Measurements from ENCODE around the gene RNH1. TPM values are rescaled to one million over a fixed set of nuclear protein-coding genes. Genes with fewer than 3 reads are reported as not detected.

Gene RNH1
- polyA plus RNA-seq, 1 of the 3 experiments (the other 2 are of a cell fraction) = 147 TPM

- Histone ChIP-seq H3K27me3 (ENCODE audit: insufficient read depth) (no peaks in the 10 kb centered on the region), H3K79me2 (ENCODE audit: insufficient read depth) (0 out of 2 replicates have a peak, but pooled peaks cover 6% of the 10 kb centered on the region), H3F3A (replicated peaks; ENCODE audit: insufficient read depth) (no peaks in the 10 kb centered on the region), H4K20me1 (ENCODE audit: insufficient read depth) (no peaks in the 10 kb centered on the region), H3K9ac (no peak overlapping the region), H2AFZ (ENCODE audit: low read depth) (no peak overlapping the region), H3K4me3 (ENCODE audit: low read depth in 2 of 2, low read length in 1 of 2) (no peak overlapping the region), H3K4me1 (ENCODE audit: control insufficient read depth in 1 of 2, insufficient read depth in 2 of 2, low read depth in 1 of 2, low read length in 1 of 2) (no peaks in the 10 kb centered on the region; a peak in 1 of 4 replicates), H3K4me2 (no peak overlapping the region), H3K36me3 (replicated peaks in 1 of 2; ENCODE audit: control insufficient read depth in 1 of 2, insufficient read depth in 2 of 2, low read length in 1 of 2) (no peaks in the 10 kb centered on the region), H3K27ac (ENCODE audit: low read depth in 2 of 2, low read length in 1 of 2) (no peak overlapping the region), H3K9me2 (no peaks in the 10 kb centered on the region), H3K9me3 (no peaks in the 10 kb centered on the region)
- peak; percentile 16 for DNase-seq
- 90% methylated on average over 12 of the region's 16 CpGs for whole genome bisulfite sequencing (ENCODE audit: low lambda C conversion rate)
- CTCF ChIA-PET = interaction anchor here (0.7 to 1.1 kb wide), 2 partner anchors 78 to 162 kb away, joined by 3 to 4 read pairs; no protein-coding TSS in a partner anchor
- POLR2A ChIA-PET = no interaction called here
- TF ChIP-seq CHD2 (IDR thresholded peaks at IDR 0.05; ENCODE audit: low read length, partially characterized antibody) = no peak
- no peak for TF ChIP-seq GABPA (IDR thresholded peaks at IDR 0.05; ENCODE audit: low read depth)
Measured at GRCh38 chr11:477052-477715, 29.9 kb downstream of the RNH1 start.

- no peaks in the 10 kb centered on the region for H3K27me3 ChIP-seq (ENCODE audit: insufficient read depth)
- no peak overlapping the region for H3K4me2 ChIP-seq
- no peaks in the 10 kb centered on the region for H3K9me3 ChIP-seq
- no peaks in the 10 kb centered on the region; a peak in 1 of 4 replicates for H3K4me1 ChIP-seq (ENCODE audit: control insufficient read depth in 1 of 2, insufficient read depth in 2 of 2, low read depth in 1 of 2, low read length in 1 of 2)
- H3K9me2 ChIP-seq = no peaks in the 10 kb centered on the region
- no peak overlapping the region for H2AFZ ChIP-seq (ENCODE audit: low read depth)
- no peak overlapping the region for H3K4me3 ChIP-seq (ENCODE audit: low read depth in 2 of 2, low read length in 1 of 2)
- H4K20me1 ChIP-seq (ENCODE audit: insufficient read depth) = no peaks in the 10 kb centered on the region
- TF ChIP-seq FOXJ3 (CRISPR knock-in tag; IDR thresholded peaks at IDR 0.05) (no peak), YY1 (IDR thresholded peaks at IDR 0.05; ENCODE audit: low read depth) (no peak), CTCF (IDR thresholded peaks at IDR 0.05) (no peak)
- ChIA-PET CTCF (no interaction called here), POLR2A (no interaction called here)
- H3K79me2 ChIP-seq (ENCODE audit: insufficient read depth) = 0 out of 2 replicates have a peak, but pooled peaks cover 6% of the 10 kb centered on the region
- no peaks in the 10 kb centered on the region for H3K36me3 ChIP-seq (replicated peaks in 1 of 2; ENCODE audit: control insufficient read depth in 1 of 2, insufficient read depth in 2 of 2, low read length in 1 of 2)
- no peak overlapping the region for H3K9ac ChIP-seq
- WGBS (ENCODE audit: low lambda C conversion rate) = 95% methylated on average over 12 of the region's 15 CpGs
- no peaks in the 10 kb centered on the region for H3F3A ChIP-seq (replicated peaks; ENCODE audit: insufficient read depth)
- DNase-seq = no peak
- no peak overlapping the region; a peak in 1 of 4 replicates for H3K27ac ChIP-seq (ENCODE audit: low read depth in 2 of 2, low read length in 1 of 2)
Measured at GRCh38 chr11:476416-476815, 30.6 kb downstream of the RNH1 start.

DNA sequence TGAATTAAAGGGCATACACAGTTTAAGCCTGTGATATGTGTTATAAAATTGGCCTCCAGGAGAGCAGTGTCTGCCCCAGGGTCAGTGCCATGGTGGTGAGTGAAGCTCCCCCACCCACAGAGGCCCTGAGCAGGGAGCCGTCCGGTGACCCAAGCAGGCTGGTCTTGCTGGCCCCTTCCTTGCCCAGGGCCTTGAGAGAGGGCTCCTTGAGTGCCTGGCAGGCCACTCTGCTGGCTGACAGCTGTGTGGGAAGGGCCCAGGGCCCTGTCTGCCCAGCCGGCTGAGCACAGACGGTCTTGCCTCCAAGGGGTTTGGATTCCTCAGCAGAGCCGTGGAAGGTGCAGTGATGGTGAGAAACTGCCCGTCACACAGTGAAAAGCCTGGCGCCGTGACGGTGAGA is 31.1 kb downstream of the RNH1 start:
- no peak for DNase-seq
- no peaks in the 10 kb centered on the region; a peak in 1 of 4 replicates for H3K4me1 ChIP-seq (ENCODE audit: control insufficient read depth in 1 of 2, insufficient read depth in 2 of 2, low read depth in 1 of 2, low read length in 1 of 2)
- H2AFZ ChIP-seq (ENCODE audit: low read depth) = no peak overlapping the region
- H3K79me2 ChIP-seq (ENCODE audit: insufficient read depth) = 0 out of 2 replicates have a peak, but pooled peaks cover 10% of the 10 kb centered on the region
- no peaks in the 10 kb centered on the region for H3K9me2 ChIP-seq
- ChIA-PET POLR2A (no interaction called here), CTCF (interaction anchor here (0.5 kb wide), 1 partner anchor 184 kb away, joined by 3 read pairs; no protein-coding TSS in a partner anchor)
- H3F3A ChIP-seq (replicated peaks; ENCODE audit: insufficient read depth) = no peaks in the 10 kb centered on the region
- no peak overlapping the region for H3K9ac ChIP-seq
- no peaks in the 10 kb centered on the region for H3K36me3 ChIP-seq (replicated peaks in 1 of 2; ENCODE audit: control insufficient read depth in 1 of 2, insufficient read depth in 2 of 2, low read length in 1 of 2)
- TF ChIP-seq, protein P1, sequence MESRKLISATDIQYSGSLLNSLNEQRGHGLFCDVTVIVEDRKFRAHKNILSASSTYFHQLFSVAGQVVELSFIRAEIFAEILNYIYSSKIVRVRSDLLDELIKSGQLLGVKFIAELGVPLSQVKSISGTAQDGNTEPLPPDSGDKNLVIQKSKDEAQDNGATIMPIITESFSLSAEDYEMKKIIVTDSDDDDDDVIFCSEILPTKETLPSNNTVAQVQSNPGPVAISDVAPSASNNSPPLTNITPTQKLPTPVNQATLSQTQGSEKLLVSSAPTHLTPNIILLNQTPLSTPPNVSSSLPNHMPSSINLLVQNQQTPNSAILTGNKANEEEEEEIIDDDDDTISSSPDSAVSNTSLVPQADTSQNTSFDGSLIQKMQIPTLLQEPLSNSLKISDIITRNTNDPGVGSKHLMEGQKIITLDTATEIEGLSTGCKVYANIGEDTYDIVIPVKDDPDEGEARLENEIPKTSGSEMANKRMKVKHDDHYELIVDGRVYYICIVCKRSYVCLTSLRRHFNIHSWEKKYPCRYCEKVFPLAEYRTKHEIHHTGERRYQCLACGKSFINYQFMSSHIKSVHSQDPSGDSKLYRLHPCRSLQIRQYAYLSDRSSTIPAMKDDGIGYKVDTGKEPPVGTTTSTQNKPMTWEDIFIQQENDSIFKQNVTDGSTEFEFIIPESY (IDR thresholded peaks at IDR 0.05; ENCODE audit: borderline replicate concordance, low read depth) = no peak
- TF ChIP-seq TCF12 (IDR thresholded peaks at IDR 0.05) (no peak), RFX5 (IDR thresholded peaks at IDR 0.05; ENCODE audit: low read length) (no peak), CHD2 (IDR thresholded peaks at IDR 0.05; ENCODE audit: low read length, partially characterized antibody) (no peak), MEF2A (IDR thresholded peaks at IDR 0.05; ENCODE audit: borderline replicate concordance, low read depth) (no peak), FOSL2 (IDR thresholded peaks at IDR 0.05; ENCODE audit: borderline replicate concordance, low read depth) (no peak), FOXM1 (IDR thresholded peaks at IDR 0.05; ENCODE audit: low read depth) (no peak), GABPA (IDR thresholded peaks at IDR 0.05; ENCODE audit: low read depth) (no peak), EZH2phosphoT487 (IDR thresholded peaks at IDR 0.05; ENCODE audit: borderline replicate concordance, low read depth) (no peak), EP300 (IDR thresholded peaks at IDR 0.05; ENCODE audit: borderline replicate concordance in 1 of 2, low read depth in 1 of 2, low read length in 1 of 2) (no peak), GATA2 (CRISPR knock-in tag; IDR thresholded peaks at IDR 0.05) (no peak)
- TF ChIP-seq, protein P2, sequence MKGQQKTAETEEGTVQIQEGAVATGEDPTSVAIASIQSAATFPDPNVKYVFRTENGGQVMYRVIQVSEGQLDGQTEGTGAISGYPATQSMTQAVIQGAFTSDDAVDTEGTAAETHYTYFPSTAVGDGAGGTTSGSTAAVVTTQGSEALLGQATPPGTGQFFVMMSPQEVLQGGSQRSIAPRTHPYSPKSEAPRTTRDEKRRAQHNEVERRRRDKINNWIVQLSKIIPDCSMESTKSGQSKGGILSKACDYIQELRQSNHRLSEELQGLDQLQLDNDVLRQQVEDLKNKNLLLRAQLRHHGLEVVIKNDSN (IDR thresholded peaks at IDR 0.05; ENCODE audit: borderline replicate concordance, low read depth) = no peak
- no peak overlapping the region for H3K4me2 ChIP-seq
- no peak overlapping the region for H3K4me3 ChIP-seq (ENCODE audit: low read depth in 2 of 2, low read length in 1 of 2)
- H3K27me3 ChIP-seq (ENCODE audit: insufficient read depth) = no peaks in the 10 kb centered on the region
- no peak overlapping the region; a peak in 1 of 4 replicates for H3K27ac ChIP-seq (ENCODE audit: low read depth in 2 of 2, low read length in 1 of 2)
- no peaks in the 10 kb centered on the region for H3K9me3 ChIP-seq
- H4K20me1 ChIP-seq (ENCODE audit: insufficient read depth) = no peaks in the 10 kb centered on the region
- WGBS (ENCODE audit: low lambda C conversion rate) = 94% methylated on average over 3 of the region's 9 CpGs

Measured in SK-N-SH (cell line).